Gastrocnemius medialis (tissue), 4 donors: ENCODE results near the gene ADAM21.

Source experiments
- CTCF ChIP-seq, 5 experiments: fragments of 450-650 bp in 3 of 5; fragments of 200-600 bp in 2 of 5; sonication (generic) in 2 of 5; IDR thresholded peaks in 4 of 5; conservative IDR thresholded peaks in 1 of 5; 1 replicate in 4 of 5; 2 replicates in 1 of 5; pipeline ENCODE4 v1.5.1; 2016 to 2019; ENCODE audit warnings: antibody characterized with exemption in 5 of 5, mild to moderate bottlenecking in 3 of 5, moderate library complexity in 3 of 5
- POLR2A ChIP-seq, 2 donors: fragments of 450-650 bp; IDR thresholded peaks; one replicate each; pipeline ENCODE4 v1.6.1; 2017; ENCODE audit warnings: antibody characterized with exemption in 2 of 2, mild to moderate bottlenecking in 2 of 2, moderate library complexity in 2 of 2

- TF ChIP-seq CTCF (IDR thresholded peaks at IDR 0.05 in 4 of 5, conservative IDR thresholded peaks at IDR 0.05 in 1 of 5) (no peak), POLR2A (IDR thresholded peaks at IDR 0.05) (no peak)
Measured at GRCh38 chr14:70416338-70416724, 35.6 kb upstream of the ADAM21 start.
